Measurements from ENCODE around the gene MINK1. TPM values are rescaled to one million over a fixed set of nuclear protein-coding genes. Genes with fewer than 3 reads are reported as not detected.
"Not testable (repeated sequence)": the region's sequence is repeated elsewhere in the genome, so short reads cannot be mapped to it uniquely, and the experiment has no call there.

Gene MINK1
- total and polyA plus RNA-seq, 7 donors, result 8.9 to 23.8 (median 19.2) TPM

DNA sequence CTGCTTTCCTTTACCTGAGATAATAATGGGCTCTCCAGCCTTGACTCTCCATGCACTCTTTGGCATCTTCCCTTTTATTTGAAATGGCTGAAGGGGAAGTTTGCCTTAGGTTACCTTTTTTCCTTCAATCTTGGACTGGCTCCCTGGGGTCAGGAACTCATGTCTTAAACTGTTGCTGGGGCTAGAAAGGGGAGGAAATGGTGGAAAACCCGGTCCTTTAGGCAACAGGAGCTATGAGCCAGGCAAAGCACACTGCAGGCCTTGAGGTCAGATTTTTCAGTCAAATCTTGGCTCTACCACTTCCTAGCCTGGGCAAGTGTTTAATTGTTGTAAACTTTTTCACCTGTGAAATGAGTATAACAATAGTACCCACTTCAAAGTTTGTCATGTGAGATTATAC is 30.2 kb downstream of the MINK1 start:
- TF ChIP-seq, protein P1, sequence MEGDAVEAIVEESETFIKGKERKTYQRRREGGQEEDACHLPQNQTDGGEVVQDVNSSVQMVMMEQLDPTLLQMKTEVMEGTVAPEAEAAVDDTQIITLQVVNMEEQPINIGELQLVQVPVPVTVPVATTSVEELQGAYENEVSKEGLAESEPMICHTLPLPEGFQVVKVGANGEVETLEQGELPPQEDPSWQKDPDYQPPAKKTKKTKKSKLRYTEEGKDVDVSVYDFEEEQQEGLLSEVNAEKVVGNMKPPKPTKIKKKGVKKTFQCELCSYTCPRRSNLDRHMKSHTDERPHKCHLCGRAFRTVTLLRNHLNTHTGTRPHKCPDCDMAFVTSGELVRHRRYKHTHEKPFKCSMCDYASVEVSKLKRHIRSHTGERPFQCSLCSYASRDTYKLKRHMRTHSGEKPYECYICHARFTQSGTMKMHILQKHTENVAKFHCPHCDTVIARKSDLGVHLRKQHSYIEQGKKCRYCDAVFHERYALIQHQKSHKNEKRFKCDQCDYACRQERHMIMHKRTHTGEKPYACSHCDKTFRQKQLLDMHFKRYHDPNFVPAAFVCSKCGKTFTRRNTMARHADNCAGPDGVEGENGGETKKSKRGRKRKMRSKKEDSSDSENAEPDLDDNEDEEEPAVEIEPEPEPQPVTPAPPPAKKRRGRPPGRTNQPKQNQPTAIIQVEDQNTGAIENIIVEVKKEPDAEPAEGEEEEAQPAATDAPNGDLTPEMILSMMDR (IDR thresholded peaks at IDR 0.05), result no peak
- intact Hi-C loops (cut with DNase I), result no loop called here
- WGBS, 3 donors, result 74 to 90% (median 83%) methylated on average over 1 of the region's 1 CpG
- no peak overlapping the region for H3K4me3 ChIP-seq
- H3K36me3 ChIP-seq (ENCODE audit: insufficient read depth in 1 of 2, low read depth in 1 of 2), result no peaks in the 10 kb centered on the region
- no peaks in the 10 kb centered on the region for H3K9me3 ChIP-seq
- H3K27me3 ChIP-seq (ENCODE audit: insufficient read depth in 3 of 3, low read length in 2 of 3), result no peaks in the 10 kb centered on the region
- H3K4me1 ChIP-seq, result peaks cover 9% of the 10 kb centered on the region
- DNase-seq (no peak), ATAC-seq (no peak)
- H3K27ac ChIP-seq, result no peak overlapping the region

DNA sequence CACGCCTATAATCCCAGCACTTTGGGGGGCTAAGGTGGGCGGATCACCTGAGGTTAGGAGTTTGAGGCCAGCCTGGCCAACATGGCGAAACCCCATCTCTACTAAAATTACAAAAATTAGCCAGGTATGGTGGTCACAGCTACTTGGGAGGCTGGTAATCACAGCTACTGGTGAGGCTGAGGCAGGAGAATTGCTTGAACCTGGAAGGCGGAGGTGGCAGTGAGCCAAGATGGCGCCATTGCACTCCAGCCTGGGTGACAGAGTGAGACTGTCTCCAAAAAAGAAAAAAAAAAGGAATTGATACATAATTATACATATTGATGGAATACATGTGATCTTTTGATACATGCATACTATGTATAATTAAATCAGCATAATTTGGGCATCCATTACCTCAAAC is 34.4 kb downstream of the MINK1 start:
- H3K27ac ChIP-seq; ATAC-seq; DNase-seq; H3K27me3 ChIP-seq (ENCODE audit: insufficient read depth in 3 of 3, low read length in 2 of 3); H3K4me3 ChIP-seq; H3K4me1 ChIP-seq; intact Hi-C loops (cut with DNase I); H3K36me3 ChIP-seq (ENCODE audit: insufficient read depth in 1 of 2, low read depth in 1 of 2); H3K9me3 ChIP-seq: not testable (repeated sequence)
- WGBS, 3 donors, result 81 to 90% (median 88%) methylated on average over 5 of the region's 5 CpGs

DNA sequence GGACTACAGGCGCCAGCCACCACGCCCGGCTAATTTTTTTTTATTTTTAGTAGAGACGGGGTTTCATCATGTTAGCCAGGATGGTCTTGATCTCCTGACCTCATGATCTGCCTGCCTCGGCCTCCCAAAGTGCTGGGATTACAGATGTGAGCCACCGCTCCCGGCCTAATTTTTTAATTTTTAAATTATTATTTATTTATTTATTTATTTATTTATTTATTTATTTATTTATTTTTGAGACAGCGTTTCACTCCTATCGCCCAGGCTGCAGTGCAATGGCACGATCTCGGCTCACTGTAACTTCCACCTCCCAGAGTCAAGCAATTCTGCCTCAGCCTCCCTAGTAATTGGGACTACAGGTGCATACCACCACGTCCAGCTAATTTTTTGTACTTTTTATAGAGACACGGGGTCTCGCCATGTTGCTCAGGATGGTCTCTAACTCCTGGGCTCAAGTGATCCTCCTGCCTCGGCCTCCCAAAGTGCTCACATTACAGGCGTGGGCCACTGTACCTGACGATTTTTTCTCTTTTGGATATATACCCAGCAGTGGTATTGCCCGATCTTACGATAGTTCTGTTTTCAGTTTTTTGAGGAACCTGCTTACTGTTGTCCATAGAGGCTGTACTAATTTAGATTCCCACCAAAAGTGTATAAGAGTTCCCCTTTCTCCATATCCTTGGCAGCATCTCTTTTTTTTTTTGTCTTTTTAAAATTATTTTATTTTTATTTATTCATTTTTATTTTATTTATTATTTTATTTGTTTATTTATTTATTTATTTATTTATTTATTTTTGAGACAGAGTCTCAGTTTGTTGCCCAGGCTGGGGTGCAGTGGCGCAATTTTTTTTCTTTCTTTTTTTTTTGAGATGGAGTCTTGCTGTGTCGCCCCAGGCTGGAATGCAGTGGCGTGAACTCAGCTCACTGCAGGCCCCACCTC is 36.2 kb downstream of the MINK1 start:
- intact Hi-C loops (cut with DNase I); DNase-seq; H3K9me3 ChIP-seq; H3K4me3 ChIP-seq; H3K4me1 ChIP-seq; ATAC-seq; H3K27ac ChIP-seq; H3K27me3 ChIP-seq (ENCODE audit: insufficient read depth in 3 of 3, low read length in 2 of 3); H3K36me3 ChIP-seq (ENCODE audit: insufficient read depth in 1 of 2, low read depth in 1 of 2): not testable (repeated sequence)
- WGBS, 3 donors, result 94 to 97% (median 96%) methylated on average over 22 of the region's 22 CpGs

DNA sequence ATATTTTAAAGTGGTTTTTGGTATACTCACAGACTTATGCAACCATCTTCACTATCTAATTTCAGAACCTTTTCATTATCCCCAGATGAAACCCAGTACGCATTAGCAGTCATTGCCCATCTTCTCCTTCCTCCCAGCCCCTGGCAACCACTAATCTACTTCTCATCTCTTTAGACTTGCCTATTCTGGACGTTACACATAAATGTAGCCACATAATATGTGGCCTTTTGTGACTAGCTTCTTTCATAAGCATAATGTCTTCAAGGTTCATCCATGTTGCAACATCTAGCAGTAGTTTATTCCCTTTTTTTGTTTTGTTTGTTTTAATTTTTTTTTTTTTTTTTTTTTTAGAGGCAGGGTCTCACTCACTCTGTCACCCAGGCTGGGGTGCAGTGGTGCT is 37.7 kb downstream of the MINK1 start:
- WGBS, 3 donors, result 82 to 92% (median 83%) methylated on average over 2 of the region's 2 CpGs

DNA sequence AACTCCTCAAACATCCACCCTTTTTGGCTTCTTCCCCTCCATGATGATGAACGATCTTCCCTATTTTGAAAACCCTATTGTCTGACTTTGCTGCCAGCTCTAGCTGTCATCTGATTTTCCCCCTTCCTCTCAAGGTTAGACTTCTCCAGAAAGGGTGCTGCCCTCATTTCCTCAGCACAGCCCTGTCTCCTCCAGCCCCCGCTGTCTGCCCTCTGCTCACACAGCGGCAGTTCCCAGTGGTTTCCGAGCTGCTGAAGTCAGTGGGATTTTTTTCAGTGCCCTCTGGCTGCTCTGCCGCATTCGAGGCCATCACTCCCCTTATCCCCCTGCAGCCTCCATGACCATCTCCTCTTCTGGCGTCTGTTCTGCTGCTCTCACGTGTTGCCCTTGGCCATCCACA is 39.6 kb downstream of the MINK1 start:
- ATAC-seq (no peak), DNase-seq (no peak)
- TF ChIP-seq, protein P1 (IDR thresholded peaks at IDR 0.05), result no peak
- Histone ChIP-seq H3K4me1 (no peaks in the 10 kb centered on the region), H3K36me3 (ENCODE audit: insufficient read depth in 1 of 2, low read depth in 1 of 2) (no peaks in the 10 kb centered on the region), H3K4me3 (no peak overlapping the region), H3K9me3 (no peaks in the 10 kb centered on the region), H3K27me3 (ENCODE audit: insufficient read depth in 3 of 3, low read length in 2 of 3) (no peaks in the 10 kb centered on the region), H3K27ac (no peak overlapping the region)
- intact Hi-C loops (cut with DNase I), result no loop called here
- WGBS, 3 donors, result 58 to 63% (median 62%) methylated on average over 8 of the region's 8 CpGs

More for the DNA sequence above, 37.7 kb downstream of the MINK1 start:
- TF ChIP-seq, protein P1 (IDR thresholded peaks at IDR 0.05), result no peak
- Histone ChIP-seq H3K4me3 (no peak overlapping the region), H3K4me1 (no peaks in the 10 kb centered on the region), H3K9me3 (no peaks in the 10 kb centered on the region), H3K27me3 (ENCODE audit: insufficient read depth in 3 of 3, low read length in 2 of 3) (no peaks in the 10 kb centered on the region), H3K27ac (no peak overlapping the region), H3K36me3 (ENCODE audit: insufficient read depth in 1 of 2, low read depth in 1 of 2) (no peaks in the 10 kb centered on the region)
- DNase-seq (no peak), ATAC-seq (no peak)
- intact Hi-C loops (cut with DNase I), result no loop called here

Measured in psoas muscle (tissue), 8 donors.